Measurements from ENCODE around the gene LRRC36.

Gene LRRC36

GRCh38 chr16:67280090-67281015 lies 46.3 kb upstream of the LRRC36 start:
- Histone ChIP-seq H3K4me2 (ENCODE audit: low read depth, low read length, poor library complexity, severe bottlenecking) (no peak overlapping the region), H3K79me2 (ENCODE audit: insufficient read depth, low read length) (no peaks in the 10 kb centered on the region), H3K9ac (ENCODE audit: low read length) (no peak overlapping the region), H3K27me3 (ENCODE audit: low read length) (no peaks in the 10 kb centered on the region), H4K20me1 (ENCODE audit: low read depth, low read length) (no peaks in the 10 kb centered on the region), H3F3A (ENCODE audit: insufficient read depth) (no peaks in the 10 kb centered on the region), H3K9me3 (ENCODE audit: insufficient read depth, low read length) (no peaks in the 10 kb centered on the region), H3K9me2 (replicated peaks; ENCODE audit: insufficient read depth, low read length) (no peaks in the 10 kb centered on the region), H3K4me3 (ENCODE audit: insufficient read depth, low read length, poor library complexity, severe bottlenecking) (no peak overlapping the region), H3K36me3 (ENCODE audit: low read length) (no peaks in the 10 kb centered on the region), H2AFZ (ENCODE audit: low read depth, low read length, severe bottlenecking) (no peak overlapping the region), H3K27ac (ENCODE audit: low read depth, low read length) (no peak overlapping the region)
- TF ChIP-seq EZH2phosphoT487 (conservative IDR thresholded peaks at IDR 0.05; ENCODE audit: low read length) (no peak), CTCF (IDR thresholded peaks at IDR 0.05; ENCODE audit: insufficient read depth, low read length, poor library complexity, severe bottlenecking) (no peak)

GRCh38 chr16:67281536-67282446 lies 44.8 kb upstream of the LRRC36 start:
- no peaks in the 10 kb centered on the region for H3K79me2 ChIP-seq (ENCODE audit: insufficient read depth, low read length)
- H3K9me3 ChIP-seq (ENCODE audit: insufficient read depth, low read length), result no peaks in the 10 kb centered on the region
- no peak overlapping the region for H3K4me3 ChIP-seq (ENCODE audit: insufficient read depth, low read length, poor library complexity, severe bottlenecking)
- no peak overlapping the region for H3K27ac ChIP-seq (ENCODE audit: low read depth, low read length)
- no peaks in the 10 kb centered on the region for H3K9me2 ChIP-seq (replicated peaks; ENCODE audit: insufficient read depth, low read length)
- H2AFZ ChIP-seq (ENCODE audit: low read depth, low read length, severe bottlenecking), result no peak overlapping the region
- TF ChIP-seq EZH2phosphoT487 (conservative IDR thresholded peaks at IDR 0.05; ENCODE audit: low read length) (no peak), CTCF (IDR thresholded peaks at IDR 0.05; ENCODE audit: insufficient read depth, low read length, poor library complexity, severe bottlenecking) (no peak)
- H3K27me3 ChIP-seq (ENCODE audit: low read length), result no peaks in the 10 kb centered on the region
- no peaks in the 10 kb centered on the region for H3F3A ChIP-seq (ENCODE audit: insufficient read depth)
- no peak overlapping the region for H3K4me2 ChIP-seq (ENCODE audit: low read depth, low read length, poor library complexity, severe bottlenecking)
- no peaks in the 10 kb centered on the region for H3K36me3 ChIP-seq (ENCODE audit: low read length)
- no peaks in the 10 kb centered on the region for H4K20me1 ChIP-seq (ENCODE audit: low read depth, low read length)
- H3K9ac ChIP-seq (ENCODE audit: low read length), result no peak overlapping the region

- H3K9me3 ChIP-seq (ENCODE audit: insufficient read depth, low read length), result no peaks in the 10 kb centered on the region
- no peak overlapping the region for H3K4me2 ChIP-seq (ENCODE audit: low read depth, low read length, poor library complexity, severe bottlenecking)
- TF ChIP-seq CTCF (IDR thresholded peaks at IDR 0.05; ENCODE audit: insufficient read depth, low read length, poor library complexity, severe bottlenecking) (no peak), EZH2phosphoT487 (conservative IDR thresholded peaks at IDR 0.05; ENCODE audit: low read length) (no peak)
- no peak overlapping the region for H3K4me3 ChIP-seq (ENCODE audit: insufficient read depth, low read length, poor library complexity, severe bottlenecking)
- H3K36me3 ChIP-seq (ENCODE audit: low read length), result no peaks in the 10 kb centered on the region
- no peak overlapping the region for H2AFZ ChIP-seq (ENCODE audit: low read depth, low read length, severe bottlenecking)
- H3F3A ChIP-seq (ENCODE audit: insufficient read depth), result no peaks in the 10 kb centered on the region
- H3K27ac ChIP-seq (ENCODE audit: low read depth, low read length), result no peak overlapping the region
- no peaks in the 10 kb centered on the region for H4K20me1 ChIP-seq (ENCODE audit: low read depth, low read length)
- H3K27me3 ChIP-seq (ENCODE audit: low read length), result no peaks in the 10 kb centered on the region
- H3K79me2 ChIP-seq (ENCODE audit: insufficient read depth, low read length), result no peaks in the 10 kb centered on the region
- H3K9me2 ChIP-seq (replicated peaks; ENCODE audit: insufficient read depth, low read length), result no peaks in the 10 kb centered on the region
- no peak overlapping the region for H3K9ac ChIP-seq (ENCODE audit: low read length)
Observed at GRCh38 chr16:67282447-67282805, 44.2 kb upstream of the LRRC36 start.

All from SU-DHL-6 (cell line).